Limb (tissue), 2 donors: ENCODE measurements around the gene USP43.
"Not testable (repeated sequence)": the region's sequence is repeated elsewhere in the genome, so short reads cannot be mapped to it uniquely, and the experiment has no call there.

Source experiments
- DNase-seq, 2 donors: peaks; one replicate each; pipeline ENCODE4 v3.0.0-alpha.2; 2016; ENCODE audit errors: extremely low spot score in 2 of 2

The USP43 gene, protein sequence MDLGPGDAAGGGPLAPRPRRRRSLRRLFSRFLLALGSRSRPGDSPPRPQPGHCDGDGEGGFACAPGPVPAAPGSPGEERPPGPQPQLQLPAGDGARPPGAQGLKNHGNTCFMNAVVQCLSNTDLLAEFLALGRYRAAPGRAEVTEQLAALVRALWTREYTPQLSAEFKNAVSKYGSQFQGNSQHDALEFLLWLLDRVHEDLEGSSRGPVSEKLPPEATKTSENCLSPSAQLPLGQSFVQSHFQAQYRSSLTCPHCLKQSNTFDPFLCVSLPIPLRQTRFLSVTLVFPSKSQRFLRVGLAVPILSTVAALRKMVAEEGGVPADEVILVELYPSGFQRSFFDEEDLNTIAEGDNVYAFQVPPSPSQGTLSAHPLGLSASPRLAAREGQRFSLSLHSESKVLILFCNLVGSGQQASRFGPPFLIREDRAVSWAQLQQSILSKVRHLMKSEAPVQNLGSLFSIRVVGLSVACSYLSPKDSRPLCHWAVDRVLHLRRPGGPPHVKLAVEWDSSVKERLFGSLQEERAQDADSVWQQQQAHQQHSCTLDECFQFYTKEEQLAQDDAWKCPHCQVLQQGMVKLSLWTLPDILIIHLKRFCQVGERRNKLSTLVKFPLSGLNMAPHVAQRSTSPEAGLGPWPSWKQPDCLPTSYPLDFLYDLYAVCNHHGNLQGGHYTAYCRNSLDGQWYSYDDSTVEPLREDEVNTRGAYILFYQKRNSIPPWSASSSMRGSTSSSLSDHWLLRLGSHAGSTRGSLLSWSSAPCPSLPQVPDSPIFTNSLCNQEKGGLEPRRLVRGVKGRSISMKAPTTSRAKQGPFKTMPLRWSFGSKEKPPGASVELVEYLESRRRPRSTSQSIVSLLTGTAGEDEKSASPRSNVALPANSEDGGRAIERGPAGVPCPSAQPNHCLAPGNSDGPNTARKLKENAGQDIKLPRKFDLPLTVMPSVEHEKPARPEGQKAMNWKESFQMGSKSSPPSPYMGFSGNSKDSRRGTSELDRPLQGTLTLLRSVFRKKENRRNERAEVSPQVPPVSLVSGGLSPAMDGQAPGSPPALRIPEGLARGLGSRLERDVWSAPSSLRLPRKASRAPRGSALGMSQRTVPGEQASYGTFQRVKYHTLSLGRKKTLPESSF

DNA sequence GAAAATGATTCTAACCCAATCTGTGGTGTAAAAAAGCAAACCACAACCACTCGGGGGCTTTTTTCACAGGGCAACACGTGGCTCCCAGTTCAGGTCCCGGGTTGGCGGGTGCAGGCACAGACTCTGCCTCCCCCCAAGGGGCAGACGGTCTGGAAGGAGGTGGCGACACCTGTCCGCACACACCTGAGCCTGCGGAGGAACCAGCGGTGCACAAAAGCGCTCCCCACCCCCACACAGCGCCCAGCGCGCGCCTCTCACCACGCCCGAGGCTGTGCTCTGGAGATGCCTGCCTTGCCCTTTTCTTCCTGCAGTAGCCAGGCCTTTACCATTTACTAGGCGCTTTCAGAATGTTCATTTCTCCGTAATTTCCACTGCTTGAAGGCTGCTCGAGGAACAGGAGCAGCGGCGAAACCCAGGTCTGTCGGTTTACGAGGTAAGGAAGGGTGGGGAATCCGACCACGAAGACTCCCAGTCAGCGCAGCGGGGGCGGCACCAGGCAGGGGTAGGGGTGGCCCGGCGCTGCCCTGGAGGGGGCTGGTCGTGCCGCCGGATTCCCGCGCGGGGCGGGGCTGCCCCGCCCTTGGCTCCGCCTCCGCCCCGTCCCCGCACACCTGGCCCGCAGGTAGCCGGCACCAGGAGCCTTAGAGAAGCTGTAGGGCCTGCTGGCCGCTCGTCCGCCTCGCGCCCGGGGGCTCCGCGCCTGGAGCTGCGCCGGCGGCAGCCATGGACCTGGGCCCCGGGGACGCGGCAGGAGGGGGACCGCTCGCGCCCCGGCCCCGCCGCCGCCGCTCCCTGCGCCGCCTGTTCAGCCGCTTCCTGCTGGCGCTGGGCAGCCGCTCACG lies at the start of gene USP43:
TSS of gene USP43 (plus strand) at position 608 of the 842 bp plus-strand sequence. CDS start at position 724, 116 bp downstream.
- DNase-seq = peak in 1 of 2 donors; percentile 56

DNA sequence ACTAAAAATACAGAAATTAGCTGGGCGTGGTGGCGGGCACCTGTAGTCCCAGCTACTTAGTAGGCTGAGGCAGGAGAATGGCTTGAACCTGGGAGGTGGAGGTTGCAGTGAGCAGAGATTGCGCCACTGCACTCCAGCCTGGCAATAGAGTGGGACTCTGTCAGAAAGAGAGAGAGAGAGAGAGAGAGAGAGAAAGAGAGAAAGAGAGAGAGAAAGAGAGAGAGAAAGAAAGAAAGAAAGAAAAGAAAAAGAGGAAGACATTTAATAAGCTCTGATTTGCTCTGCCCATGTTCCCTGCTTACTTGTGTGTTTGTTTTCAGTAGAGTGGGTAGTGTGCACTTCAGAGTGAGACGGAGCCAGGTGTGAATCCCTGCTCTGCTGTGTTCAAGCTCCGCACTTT lies 47.7 kb upstream of the USP43 start:
- not testable (repeated sequence) for DNase-seq

DNA sequence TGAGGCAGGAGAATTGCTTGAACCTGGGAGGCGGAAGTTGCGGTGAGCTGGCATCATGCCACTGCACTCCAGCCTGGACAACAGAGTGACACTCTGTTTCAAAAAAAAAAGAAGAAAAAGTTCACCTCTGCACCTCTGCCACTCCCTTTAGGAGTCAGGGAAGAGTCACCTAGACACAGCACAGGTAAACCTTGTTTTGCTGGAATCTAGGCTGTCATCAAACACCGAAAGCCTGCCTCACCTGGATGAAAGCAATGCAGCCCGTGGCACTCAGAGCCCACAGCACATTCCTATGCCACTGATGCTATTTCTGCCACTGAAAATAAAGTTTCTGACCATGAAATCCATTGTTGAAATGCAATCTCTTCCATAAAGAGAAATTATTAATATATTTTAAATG lies 46.7 kb upstream of the USP43 start:
- no peak for DNase-seq

DNA sequence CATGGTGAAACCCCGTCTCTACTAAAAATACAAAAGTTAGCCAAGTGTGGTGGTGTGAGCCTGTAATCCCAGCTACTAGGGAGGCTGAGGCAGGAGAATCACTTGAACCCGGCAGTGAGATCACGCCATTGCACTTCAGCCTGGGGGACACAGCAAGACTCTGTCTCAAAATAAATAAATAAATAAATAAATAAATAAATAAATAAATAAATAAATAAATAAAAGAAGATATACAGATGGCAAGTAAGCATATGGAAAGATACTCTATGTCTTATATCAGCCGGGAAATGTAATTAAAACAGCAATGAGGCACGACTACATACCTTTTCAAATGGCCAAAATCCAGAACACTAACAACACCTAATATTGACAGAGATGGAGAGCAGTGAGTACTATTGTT lies 40.7 kb upstream of the USP43 start:
- DNase-seq = not testable (repeated sequence)

DNA sequence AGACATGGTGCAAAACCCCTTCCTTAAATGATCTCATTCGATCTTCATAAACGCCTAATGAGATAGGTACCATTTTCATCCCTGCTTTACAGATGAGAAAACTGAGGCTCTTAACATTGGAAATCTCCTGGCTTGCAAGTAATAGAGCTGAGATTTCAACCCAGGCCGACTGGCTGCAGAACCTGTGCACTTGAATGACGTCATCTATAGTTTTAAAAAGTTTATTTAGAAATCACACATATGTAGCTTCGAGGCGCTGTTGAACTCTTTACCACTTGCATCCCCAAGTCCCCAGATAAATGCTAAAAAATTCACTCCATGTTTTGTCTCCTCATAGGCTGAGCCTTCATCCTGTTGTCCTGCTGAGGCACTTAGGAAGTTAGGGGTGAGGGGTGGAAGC lies 38.9 kb upstream of the USP43 start:
- DNase-seq = no peak

DNA sequence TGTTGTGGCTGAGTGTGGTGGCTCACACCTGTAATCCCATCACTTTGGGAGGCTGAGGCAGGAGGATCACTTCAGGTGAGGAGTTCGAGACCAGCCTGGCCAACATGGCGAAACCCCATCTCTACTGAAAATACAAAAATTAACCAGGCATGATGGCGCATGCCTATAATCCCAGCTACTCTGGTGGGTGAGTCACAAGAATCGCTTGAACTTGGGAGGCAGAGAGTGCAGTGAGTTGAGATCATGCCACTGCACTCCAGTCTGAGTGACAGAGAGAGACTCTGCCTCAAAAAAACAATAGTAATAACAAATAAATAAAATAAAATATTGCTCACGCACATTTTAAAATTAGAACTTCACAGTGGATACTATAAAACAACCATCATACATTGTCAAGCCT lies 38.3 kb upstream of the USP43 start:
- not testable (repeated sequence) for DNase-seq

DNA sequence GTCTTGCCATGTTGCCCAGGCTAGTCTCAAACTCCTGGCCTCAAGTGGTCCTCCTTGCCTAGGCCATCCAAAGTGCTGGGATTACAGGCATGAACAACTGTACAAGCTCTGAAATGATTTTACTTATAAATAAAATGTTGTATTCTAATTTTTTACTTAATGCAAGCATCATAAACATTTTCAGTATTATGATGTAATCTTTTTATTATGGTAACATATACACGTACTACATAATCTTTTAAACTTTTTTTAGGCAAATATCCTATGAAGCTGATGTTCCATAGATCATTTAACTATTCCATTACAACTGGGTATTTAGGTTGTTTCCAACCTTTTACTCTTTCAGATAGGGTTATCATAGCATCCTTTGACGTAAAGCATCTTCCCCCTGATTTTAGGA lies 33.8 kb upstream of the USP43 start:
- DNase-seq = no peak

DNA sequence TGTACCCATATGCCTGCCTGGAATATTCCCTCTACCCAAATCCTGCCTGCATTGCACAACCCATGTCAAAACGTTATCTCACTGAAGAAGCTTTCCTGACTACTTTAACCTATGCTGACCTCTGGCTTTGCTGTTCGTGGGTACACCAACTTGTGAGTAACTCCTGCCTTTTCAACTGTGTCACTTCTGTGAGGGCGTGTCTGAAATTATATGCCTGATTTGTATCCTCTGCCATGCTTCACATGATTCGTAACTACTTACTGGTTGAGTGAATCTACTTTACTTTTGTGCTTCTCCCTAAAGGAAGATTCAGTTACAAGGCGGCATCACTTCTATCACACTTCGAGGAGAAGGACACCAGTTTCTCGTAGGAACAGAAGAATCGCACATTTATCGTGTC lies 33.3 kb upstream of the USP43 start:
- no peak for DNase-seq

DNA sequence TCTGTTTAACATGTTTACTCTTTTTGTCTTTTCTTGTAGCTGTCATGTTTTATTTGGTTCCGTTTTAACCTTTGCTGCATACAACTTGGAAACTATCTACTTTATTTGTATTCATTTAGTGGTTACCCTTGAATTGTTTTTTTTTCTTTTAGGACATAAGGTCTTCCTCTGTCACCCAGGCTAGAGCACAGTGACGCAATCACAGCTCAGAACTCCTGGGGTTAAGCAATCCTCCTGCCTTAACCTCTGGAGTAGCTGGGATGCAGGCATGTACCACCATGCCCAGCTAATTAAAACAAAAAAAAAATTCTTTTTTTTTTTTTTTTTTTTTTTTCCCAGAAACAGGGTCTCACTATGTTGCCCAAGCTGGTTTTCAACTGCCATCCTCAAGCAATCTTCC lies 29.8 kb upstream of the USP43 start:
- no peak for DNase-seq

DNA sequence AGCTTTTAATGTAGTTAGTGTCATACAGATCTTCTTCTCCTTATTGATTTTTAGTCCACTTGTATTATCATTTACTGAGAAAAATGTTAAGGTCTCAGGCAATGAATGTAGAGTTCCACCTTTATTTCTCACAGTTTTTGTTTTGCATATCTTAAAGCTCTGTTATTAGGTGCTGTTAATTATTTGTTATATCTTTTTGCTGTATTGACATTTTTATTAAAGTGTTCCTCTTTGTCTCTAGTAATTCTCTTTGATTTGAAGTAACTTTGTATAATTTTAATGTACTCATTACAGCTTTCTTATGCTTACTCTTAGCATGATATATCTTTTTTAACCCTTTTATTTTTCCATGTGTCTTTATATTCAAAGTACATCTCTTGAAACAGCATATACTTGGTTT lies 22.4 kb upstream of the USP43 start:
- no peak for DNase-seq

DNA sequence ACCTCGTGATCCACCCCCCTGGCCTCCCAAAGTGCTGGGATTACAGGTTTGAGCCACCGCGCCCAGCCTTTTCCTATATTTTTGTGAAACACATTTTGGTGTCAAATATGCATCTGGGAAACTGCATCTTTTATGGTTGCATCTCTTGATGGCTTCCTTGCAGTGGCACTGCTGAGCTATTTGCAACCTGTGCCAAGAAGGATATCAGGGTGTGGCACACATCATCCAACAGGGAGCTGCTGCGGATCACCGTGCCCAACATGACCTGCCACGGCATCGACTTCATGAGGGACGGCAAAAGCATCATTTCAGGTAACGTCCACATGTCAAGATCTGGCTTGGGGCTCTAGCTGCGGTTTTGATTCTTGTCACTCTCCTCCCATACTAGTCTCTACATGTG lies 16.8 kb upstream of the USP43 start:
- no peak for DNase-seq

DNA sequence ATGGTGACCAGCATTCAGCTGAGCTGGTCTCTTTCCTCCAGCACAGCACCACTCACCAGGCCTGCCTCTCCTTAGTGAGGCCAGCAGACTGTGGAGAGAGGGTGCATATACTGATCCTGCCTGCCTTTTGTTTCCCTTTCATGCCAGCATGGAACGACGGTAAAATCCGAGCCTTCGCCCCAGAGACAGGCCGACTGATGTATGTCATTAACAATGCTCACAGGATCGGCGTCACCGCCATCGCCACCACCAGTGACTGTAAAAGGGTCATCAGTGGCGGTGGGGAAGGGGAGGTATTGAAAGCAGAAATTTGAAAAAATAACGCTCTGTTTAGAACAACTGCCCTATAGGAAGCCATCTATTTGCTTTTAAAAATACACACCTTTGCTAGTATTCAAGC lies 12.6 kb upstream of the USP43 start:
- DNase-seq = no peak

DNA sequence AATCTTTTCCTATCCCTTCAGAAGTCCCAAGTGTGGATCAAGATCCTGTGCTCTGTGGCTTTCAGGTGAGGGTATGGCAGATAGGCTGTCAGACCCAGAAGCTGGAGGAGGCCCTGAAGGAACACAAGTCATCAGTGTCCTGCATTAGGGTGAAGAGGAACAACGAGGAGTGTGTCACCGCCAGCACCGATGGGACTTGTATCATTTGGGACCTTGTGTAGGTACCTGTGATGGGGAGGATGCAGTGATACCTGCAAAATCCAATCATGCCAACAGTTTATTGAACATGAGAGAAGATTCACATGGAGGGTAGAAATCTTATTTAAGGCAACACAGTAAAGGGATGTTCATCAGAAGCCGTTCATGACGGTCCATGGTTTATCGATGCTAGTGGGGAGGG lies 10.0 kb upstream of the USP43 start:
- DNase-seq = no peak

DNA sequence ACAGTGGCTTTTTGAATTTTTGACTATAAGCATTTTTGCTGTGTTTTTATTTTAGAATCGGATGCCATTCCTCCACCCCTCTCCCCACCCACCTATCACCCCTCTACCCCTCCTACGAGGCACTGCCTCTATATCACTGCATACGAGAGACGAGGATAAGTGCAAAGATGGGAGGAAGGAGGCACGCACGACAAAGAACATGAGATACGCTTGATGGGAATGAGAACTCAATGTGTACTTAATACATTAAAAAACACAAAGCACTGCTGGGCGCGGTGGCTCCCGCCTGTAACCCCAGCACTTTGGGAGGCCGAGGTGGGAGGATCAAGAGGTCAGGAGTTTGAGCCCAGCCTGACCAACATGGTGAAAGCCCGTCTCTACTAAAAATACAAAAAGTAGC lies 8.8 kb upstream of the USP43 start:
- DNase-seq = no peak

DNA sequence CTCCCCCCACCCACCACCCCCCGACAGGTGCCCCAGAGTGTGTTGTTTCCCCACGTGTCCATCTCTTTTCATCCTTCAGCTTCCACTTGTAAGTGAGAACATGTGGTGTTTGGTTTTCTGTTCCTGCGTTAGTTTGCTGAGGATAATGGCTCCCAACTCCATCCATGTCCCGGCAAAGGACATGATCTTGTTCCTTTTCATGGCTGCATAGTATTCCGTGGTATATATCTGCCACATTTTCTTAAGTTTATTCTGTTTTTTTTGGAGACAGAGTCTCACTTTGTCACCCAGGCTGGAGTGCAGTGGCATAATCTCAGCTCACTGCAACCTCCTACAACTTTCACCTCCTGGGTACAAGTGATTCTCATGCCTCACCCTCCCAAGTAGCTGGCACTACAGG lies 4.9 kb upstream of the USP43 start:
- DNase-seq = not testable (repeated sequence)

DNA sequence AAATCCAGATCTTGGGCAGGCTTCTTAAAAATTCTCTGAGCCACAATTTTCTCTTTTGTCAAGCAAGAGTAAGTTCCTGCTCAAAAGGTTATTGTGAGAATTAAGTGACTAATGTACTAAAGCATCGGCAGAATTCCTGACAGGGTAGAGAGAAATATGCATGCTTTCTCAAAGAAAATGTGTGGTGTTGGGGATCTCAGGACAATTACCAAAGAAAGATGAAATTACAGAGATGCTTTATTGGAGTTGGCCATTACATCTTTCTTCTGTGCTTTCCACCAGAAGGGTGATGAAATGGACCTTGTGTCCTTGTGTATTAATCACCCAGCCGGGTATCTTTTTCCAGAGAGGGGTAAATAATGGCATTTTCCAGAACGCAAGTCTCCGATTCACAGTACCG lies 1.7 kb upstream of the USP43 start:
- DNase-seq = no peak

DNA sequence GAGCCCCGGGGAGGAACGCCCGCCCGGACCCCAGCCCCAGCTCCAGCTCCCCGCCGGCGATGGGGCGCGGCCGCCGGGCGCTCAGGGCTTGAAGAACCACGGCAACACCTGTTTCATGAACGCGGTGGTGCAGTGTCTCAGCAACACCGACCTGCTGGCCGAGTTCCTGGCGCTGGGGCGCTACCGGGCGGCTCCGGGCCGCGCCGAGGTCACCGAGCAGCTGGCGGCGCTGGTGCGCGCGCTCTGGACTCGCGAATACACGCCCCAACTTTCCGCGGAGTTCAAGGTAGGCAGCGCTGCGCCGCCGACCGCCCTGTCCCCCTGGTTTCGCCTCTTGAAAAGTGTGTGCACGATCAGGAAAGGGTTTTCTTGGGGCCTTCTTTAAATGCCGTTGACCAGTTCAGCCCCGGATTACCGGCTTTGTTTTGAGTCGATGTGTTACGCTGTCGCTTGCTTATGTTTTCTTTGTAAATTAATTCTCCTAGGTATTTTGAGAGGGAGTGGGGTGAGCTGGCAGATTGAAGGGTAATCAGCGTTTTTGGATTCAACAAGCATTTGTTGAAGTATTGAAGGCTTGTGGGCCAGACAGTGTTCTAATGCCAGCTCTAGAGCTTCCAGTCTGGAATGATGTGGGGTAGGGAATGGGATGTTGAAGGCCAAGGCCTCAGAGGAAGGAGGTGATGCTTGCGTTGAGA lies 681 bp downstream of the USP43 start:
- peak; percentile 7 to 63 for DNase-seq

DNA sequence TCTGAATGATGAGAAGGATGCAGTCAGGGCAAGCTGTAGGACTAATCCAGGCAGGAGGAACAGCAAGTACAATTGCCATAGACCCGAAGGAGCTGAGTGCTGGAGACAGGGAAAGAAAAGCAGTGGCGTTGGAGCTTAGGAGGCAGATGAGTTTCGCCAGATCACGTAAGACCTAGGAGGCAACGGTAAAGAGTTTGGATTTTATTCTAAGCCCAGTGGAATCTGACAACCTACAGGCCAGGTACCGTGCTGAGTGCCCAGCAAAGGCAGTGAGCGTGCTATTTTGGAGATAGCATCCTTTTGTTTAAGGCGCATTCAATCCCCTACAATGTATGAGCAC lies 1.2 kb downstream of the USP43 start:
- no peak for DNase-seq

DNA sequence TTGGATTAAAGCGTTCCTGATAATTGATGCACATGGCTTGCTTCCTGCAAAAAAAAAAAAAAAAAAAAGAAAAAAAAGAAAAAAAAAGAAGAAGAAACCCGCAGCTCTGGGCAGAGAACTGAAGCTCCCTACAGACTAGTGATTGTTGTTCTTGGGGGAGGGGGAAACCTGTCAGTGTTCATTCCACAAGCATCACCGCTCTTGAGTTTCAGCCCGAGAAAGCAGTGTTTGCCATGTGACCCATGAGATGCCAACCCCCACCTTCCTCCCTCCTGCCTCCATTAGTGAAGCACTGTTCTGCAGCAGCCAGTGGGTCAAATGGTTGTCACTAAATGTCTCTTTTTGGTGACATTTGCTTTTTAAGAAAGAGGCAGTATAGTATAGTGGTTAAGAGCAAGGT lies 1.7 kb downstream of the USP43 start:
- DNase-seq = no peak

DNA sequence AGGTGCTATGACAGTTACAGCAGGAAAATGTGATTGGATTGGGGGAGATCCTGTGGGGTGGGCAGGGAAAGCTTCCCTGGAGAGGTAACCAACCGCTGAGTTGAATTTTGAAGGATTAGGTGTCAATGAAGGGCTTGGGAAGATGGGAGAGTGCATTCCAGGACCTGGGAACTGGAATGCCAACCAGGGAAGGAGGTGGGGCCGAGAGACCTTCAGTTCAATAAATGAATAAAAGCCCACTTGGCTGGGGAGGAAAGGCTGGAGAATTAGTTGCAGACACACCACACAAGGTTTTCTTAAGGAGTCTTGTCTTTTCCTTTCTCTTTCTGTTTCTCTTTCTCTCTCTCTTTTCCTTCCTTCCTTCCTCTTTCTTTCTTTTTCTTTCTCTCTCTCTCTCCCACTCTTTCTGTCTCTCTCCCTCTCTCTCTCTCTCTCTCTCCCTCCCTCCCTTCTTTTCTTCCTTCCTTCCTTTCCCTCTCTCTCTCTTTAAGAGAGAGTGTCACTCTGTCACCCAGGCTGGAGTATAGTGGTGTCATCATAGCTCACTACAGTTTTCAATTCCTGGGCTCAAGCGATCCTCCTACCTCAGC lies 3.3 kb downstream of the USP43 start:
- DNase-seq = no peak
